HG03108 (cell line): Measurements from ENCODE around the gene CEP70.

Experiments
- ATAC-seq: cut with Tn5 transposase; IDR thresholded peaks from one replicate; pipeline ENCODE4 v1.9.1; 2021; ENCODE audit warnings: moderate library complexity; ENCODE audit not compliant: unreplicated experiment

The CEP70 gene

GRCh38 chr3:138472141-138472825, 121.8 kb downstream of the CEP70 start:
- ATAC-seq: no peak

- no peak for ATAC-seq
Measured at GRCh38 chr3:138471481-138471880, 122.6 kb downstream of the CEP70 start.

- no peak for ATAC-seq
Measured at GRCh38 chr3:138470687-138471086, 123.4 kb downstream of the CEP70 start.

- no peak for ATAC-seq
Measured at GRCh38 chr3:138469874-138470273, 124.2 kb downstream of the CEP70 start.

- no peak for ATAC-seq
Measured at GRCh38 chr3:138468886-138469285, 125.2 kb downstream of the CEP70 start.

- no peak for ATAC-seq
Measured at GRCh38 chr3:138468451-138468850, 125.6 kb downstream of the CEP70 start.

- ATAC-seq: no peak
Measured at GRCh38 chr3:138467931-138468330, 126.1 kb downstream of the CEP70 start.

- no peak for ATAC-seq
Measured at GRCh38 chr3:138465925-138466324, 128.1 kb downstream of the CEP70 start.

- ATAC-seq: no peak
Measured at GRCh38 chr3:138465451-138465850, 128.6 kb downstream of the CEP70 start.

- ATAC-seq: no peak
Measured at GRCh38 chr3:138464491-138464860, 129.6 kb downstream of the CEP70 start.

GRCh38 chr3:138463724-138464490, 130.2 kb downstream of the CEP70 start:
- ATAC-seq: no peak

GRCh38 chr3:138461896-138462295, 132.2 kb downstream of the CEP70 start:
- no peak for ATAC-seq

- no peak for ATAC-seq
Measured at GRCh38 chr3:138461246-138461645, 132.8 kb downstream of the CEP70 start.

- no peak for ATAC-seq
Measured at GRCh38 chr3:138460536-138461205, 133.4 kb downstream of the CEP70 start.

GRCh38 chr3:138459619-138460535, 134.2 kb downstream of the CEP70 start:
- ATAC-seq: no peak

- ATAC-seq: no peak
Measured at GRCh38 chr3:138458774-138459499, 135.1 kb downstream of the CEP70 start.

- ATAC-seq: no peak
Measured at GRCh38 chr3:138457863-138458735, 136.0 kb downstream of the CEP70 start.

- ATAC-seq: no peak
Measured at GRCh38 chr3:138456961-138457862, 136.8 kb downstream of the CEP70 start.
